Neural cell (in vitro differentiated cells): ENCODE data around the gene PNPLA6. TPM values are rescaled to one million over a fixed set of nuclear protein-coding genes. Genes with fewer than 3 reads are reported as not detected.

Experiments
- H2AFZ ChIP-seq: fragments of 200-600, 300-800 bp; sonication (generic), shearing (Covaris generic); 2 replicates; pipeline ENCODE4 v1.6.0; 2014; ENCODE audit warnings: low read depth, mild to moderate bottlenecking, antibody characterized with exemption, low read length, moderate library complexity
- H3F3A ChIP-seq: fragments of 200-600 bp; shearing (Covaris generic); 2 replicates; pipeline ENCODE4 v1.6.1; 2016; ENCODE audit warnings: mild to moderate bottlenecking, moderate library complexity, mixed read lengths, antibody characterized with exemption, low read length; ENCODE audit not compliant: insufficient read depth, poor library complexity, severe bottlenecking
- H3K27ac ChIP-seq: fragments of 200-600, 300-800 bp; sonication (generic), shearing (Covaris generic); 2 replicates; pipeline ENCODE4 v1.5.1; 2014; ENCODE audit warnings: mild to moderate bottlenecking, low read length, moderate library complexity
- H3K27me3 ChIP-seq: fragments of 300-800, 200-600 bp; sonication (generic), shearing (Covaris generic); 2 replicates; pipeline ENCODE4 v1.6.0; 2014; ENCODE audit warnings: mild to moderate bottlenecking, low read depth, low read length, moderate library complexity; ENCODE audit not compliant: insufficient read depth
- H3K36me3 ChIP-seq: fragments of 300-800, 200-600 bp; sonication (generic), shearing (Covaris generic); 2 replicates; pipeline ENCODE4 v1.5.1; 2014; ENCODE audit warnings: mild to moderate bottlenecking, antibody characterized with exemption, low read length, moderate library complexity; ENCODE audit not compliant: insufficient read depth
- H3K4me2 ChIP-seq: fragments of 300-800, 200-600 bp; sonication (generic), shearing (Covaris generic); 2 replicates; pipeline ENCODE4 v1.6.0; 2014; ENCODE audit warnings: mild to moderate bottlenecking, low read length
- H3K4me3 ChIP-seq: fragments of 300-800, 200-600 bp; sonication (generic), shearing (Covaris generic); 2 replicates; pipeline ENCODE4 v1.5.1; 2014; ENCODE audit warnings: mild to moderate bottlenecking, low read length, moderate library complexity
- H3K79me2 ChIP-seq: fragments of 200-600 bp; shearing (Covaris generic); replicated peaks from 2 replicates; pipeline ENCODE4 v1.6.0; 2014; ENCODE audit warnings: mild to moderate bottlenecking, low read length, moderate library complexity; ENCODE audit not compliant: insufficient read depth
- H3K9ac ChIP-seq: fragments of 300-800, 200-600 bp; sonication (generic), shearing (Covaris generic); 2 replicates; pipeline ENCODE4 v1.6.1; 2016; ENCODE audit warnings: mild to moderate bottlenecking, low read length, mixed read lengths
- H3K9me2 ChIP-seq: fragments of 200-600 bp; shearing (Covaris generic); 2 replicates; pipeline ENCODE4 v1.6.1; 2016; ENCODE audit warnings: mild to moderate bottlenecking, low read length, mixed read lengths; ENCODE audit not compliant: insufficient read depth
- H3K9me3 ChIP-seq: fragments of 200-600, 300-800 bp; sonication (generic), shearing (Covaris generic); 2 replicates; pipeline ENCODE4 v1.6.1; 2016; ENCODE audit warnings: mild to moderate bottlenecking, mixed run types, low read length, moderate library complexity, mixed read lengths
- H4K20me1 ChIP-seq: fragments of 200-600 bp; shearing (Covaris generic); 2 replicates; pipeline ENCODE4 v1.6.1; 2016; ENCODE audit warnings: mild to moderate bottlenecking, mixed run types; ENCODE audit not compliant: insufficient read depth
- CTCF ChIP-seq: fragments of 450-650 bp; IDR thresholded peaks from 2 replicates; pipeline ENCODE4 v1.5.1; 2014; ENCODE audit warnings: antibody characterized with exemption, mild to moderate bottlenecking, moderate library complexity; ENCODE audit not compliant: poor library complexity, severe bottlenecking
- EP300 ChIP-seq: fragments of 450-650 bp; conservative IDR thresholded peaks from 2 replicates; pipeline ENCODE4 v1.6.1; 2014; ENCODE audit warnings: antibody characterized with exemption, mild to moderate bottlenecking, moderate library complexity; ENCODE audit not compliant: poor library complexity, severe bottlenecking
- EZH2 ChIP-seq: fragments of 200-600, 300-800 bp; shearing (Covaris generic), sonication (generic); IDR thresholded peaks from 2 replicates; pipeline ENCODE4 v1.6.1; 2014; ENCODE audit warnings: antibody characterized with exemption, low read length, borderline replicate concordance, mild to moderate bottlenecking; ENCODE audit not compliant: insufficient read depth, poor library complexity, severe bottlenecking
- MXI1 ChIP-seq: fragments of 450-650 bp; conservative IDR thresholded peaks from 2 replicates; pipeline ENCODE4 v1.6.1; 2014; ENCODE audit warnings: antibody characterized with exemption, mild to moderate bottlenecking; ENCODE audit not compliant: poor library complexity, severe bottlenecking
- POLR2AphosphoS5 ChIP-seq: IDR thresholded peaks from 2 replicates; pipeline ENCODE4 v1.6.1; 2012
- RAD21 ChIP-seq: fragments of 450-650 bp; conservative IDR thresholded peaks from 2 replicates; pipeline ENCODE4 v1.6.1; 2014; ENCODE audit warnings: antibody characterized with exemption, mild to moderate bottlenecking, moderate library complexity
- SMC3 ChIP-seq: fragments of 450-650 bp; conservative IDR thresholded peaks from 2 replicates; pipeline ENCODE4 v1.6.1; 2014; ENCODE audit warnings: antibody characterized with exemption, mild to moderate bottlenecking, moderate library complexity; ENCODE audit not compliant: poor library complexity
- TAF1 ChIP-seq: IDR thresholded peaks from 2 replicates; pipeline ENCODE4 v1.6.1; 2012; ENCODE audit warnings: low read depth
- polyA plus RNA-seq: library from polyadenylated mRNA; depleted of rRNA; stranded (reverse); fragments of >200 nt; gene quantifications from 2 replicates; pipeline ENCODE4 v1.2.3, GENCODE V29; 2014
- TF ChIP-seq, protein P1 (sequence below): IDR thresholded peaks from 2 replicates; pipeline ENCODE4 v1.6.1; 2012; ENCODE audit warnings: borderline replicate concordance

Gene PNPLA6
- polyA plus RNA-seq, 1 donor from 2014 or later, result 10.8 TPM

GRCh38 chr19:7603919-7604318 lies 68.4 kb downstream of the PNPLA6 start:
- TF ChIP-seq CTCF (no peak), EZH2 (no peak), MXI1 (no peak), SMC3 (no peak), EP300 (no peak), RAD21 (no peak), POLR2AphosphoS5 (no peak), TAF1 (no peak)
- TF ChIP-seq, protein P1, sequence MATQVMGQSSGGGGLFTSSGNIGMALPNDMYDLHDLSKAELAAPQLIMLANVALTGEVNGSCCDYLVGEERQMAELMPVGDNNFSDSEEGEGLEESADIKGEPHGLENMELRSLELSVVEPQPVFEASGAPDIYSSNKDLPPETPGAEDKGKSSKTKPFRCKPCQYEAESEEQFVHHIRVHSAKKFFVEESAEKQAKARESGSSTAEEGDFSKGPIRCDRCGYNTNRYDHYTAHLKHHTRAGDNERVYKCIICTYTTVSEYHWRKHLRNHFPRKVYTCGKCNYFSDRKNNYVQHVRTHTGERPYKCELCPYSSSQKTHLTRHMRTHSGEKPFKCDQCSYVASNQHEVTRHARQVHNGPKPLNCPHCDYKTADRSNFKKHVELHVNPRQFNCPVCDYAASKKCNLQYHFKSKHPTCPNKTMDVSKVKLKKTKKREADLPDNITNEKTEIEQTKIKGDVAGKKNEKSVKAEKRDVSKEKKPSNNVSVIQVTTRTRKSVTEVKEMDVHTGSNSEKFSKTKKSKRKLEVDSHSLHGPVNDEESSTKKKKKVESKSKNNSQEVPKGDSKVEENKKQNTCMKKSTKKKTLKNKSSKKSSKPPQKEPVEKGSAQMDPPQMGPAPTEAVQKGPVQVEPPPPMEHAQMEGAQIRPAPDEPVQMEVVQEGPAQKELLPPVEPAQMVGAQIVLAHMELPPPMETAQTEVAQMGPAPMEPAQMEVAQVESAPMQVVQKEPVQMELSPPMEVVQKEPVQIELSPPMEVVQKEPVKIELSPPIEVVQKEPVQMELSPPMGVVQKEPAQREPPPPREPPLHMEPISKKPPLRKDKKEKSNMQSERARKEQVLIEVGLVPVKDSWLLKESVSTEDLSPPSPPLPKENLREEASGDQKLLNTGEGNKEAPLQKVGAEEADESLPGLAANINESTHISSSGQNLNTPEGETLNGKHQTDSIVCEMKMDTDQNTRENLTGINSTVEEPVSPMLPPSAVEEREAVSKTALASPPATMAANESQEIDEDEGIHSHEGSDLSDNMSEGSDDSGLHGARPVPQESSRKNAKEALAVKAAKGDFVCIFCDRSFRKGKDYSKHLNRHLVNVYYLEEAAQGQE, result no peak
- Histone ChIP-seq H3K9me2 (no peaks in the 10 kb centered on the region), H3F3A (no peaks in the 10 kb centered on the region), H3K9ac (no peak overlapping the region), H2AFZ (no peak overlapping the region), H3K4me3 (no peak overlapping the region), H3K36me3 (no peaks in the 10 kb centered on the region), H3K9me3 (no peaks in the 10 kb centered on the region), H3K27ac (no peak overlapping the region), H4K20me1 (no peaks in the 10 kb centered on the region), H3K79me2 (peaks cover 7% of the 10 kb centered on the region), H3K4me2 (no peak overlapping the region), H3K27me3 (no peaks in the 10 kb centered on the region)

GRCh38 chr19:7605490-7606222 lies 70.1 kb downstream of the PNPLA6 start:
- TF ChIP-seq RAD21, result no peak
- no peak for TF ChIP-seq MXI1
- no peak for TF ChIP-seq SMC3
- TF ChIP-seq TAF1, result no peak
- no peak for TF ChIP-seq EP300
- TF ChIP-seq, protein P1, result no peak
- TF ChIP-seq POLR2AphosphoS5, result no peak
- TF ChIP-seq CTCF, result no peak
- TF ChIP-seq EZH2, result no peak
- Histone ChIP-seq H3K9ac (no peak overlapping the region), H2AFZ (no peak overlapping the region), H3K79me2 (peaks cover 7% of the 10 kb centered on the region), H3K4me3 (no peak overlapping the region), H4K20me1 (no peaks in the 10 kb centered on the region), H3F3A (no peaks in the 10 kb centered on the region), H3K9me3 (no peaks in the 10 kb centered on the region), H3K4me2 (no peak overlapping the region), H3K36me3 (no peaks in the 10 kb centered on the region), H3K9me2 (no peaks in the 10 kb centered on the region), H3K27ac (no peak overlapping the region), H3K27me3 (no peaks in the 10 kb centered on the region)
